Mucosa of descending colon (tissue), 3 donors: ENCODE data around the gene SRP68. TPM values are rescaled to one million over a fixed set of nuclear protein-coding genes. Genes with fewer than 3 reads are reported as not detected.
A peak's percentile ranks its signal among the peaks of the same experiment; 100 is the strongest.

ENCODE experiments used
- ATAC-seq: fragments of 200-7000 bp; cut with Tn5 transposase; one replicate; pipeline ENCODE4 v1.9.1; 2020; ENCODE audit warnings: mild to moderate bottlenecking, moderate library complexity
- DNase-seq, 3 donors: peaks; one replicate each; pipeline ENCODE4 v3.0.0-alpha.2; 2020
- H3K36me3 ChIP-seq: fragments of 200-600 bp; one replicate; pipeline ENCODE4 v1.8.0; 2021; ENCODE audit warnings: low read depth, mild to moderate bottlenecking
- H3K4me1 ChIP-seq: fragments of 200-600 bp; one replicate; pipeline ENCODE4 v1.8.0; 2021; ENCODE audit warnings: low read depth, mild to moderate bottlenecking
- H3K4me3 ChIP-seq: fragments of 200-600 bp; one replicate; pipeline ENCODE4 v1.8.0; 2021; ENCODE audit warnings: mild to moderate bottlenecking
- H3K9me3 ChIP-seq: fragments of 200-600 bp; one replicate; pipeline ENCODE4 v1.8.0; 2021; ENCODE audit warnings: mild to moderate bottlenecking
- intact Hi-C, 2 donors: fragments of 100-400 bp; cut with DNase I in 1 of 2; cut with micrococcal nuclease in 1 of 2; formaldehyde crosslinking; loops; one replicate each; pipeline versions ENCODE4 v1.11.0 to v1.11.1; 2022; cut with DNase I, micrococcal nuclease
- total RNA-seq, 3 donors: library from RNA; stranded (reverse); fragmentation: NEBNext Ultra II Directional in 2 of 3; extraction: Animal tissue kit (Norgen Biotek cat#: 25700) in 2 of 3; gene quantifications; one replicate each; pipeline versions ENCODE4 v1.2.1 to v1.2.4, GENCODE V29; 2021 to 2023
- TF ChIP-seq, protein P1 (sequence below): fragments of 200-600 bp; IDR thresholded peaks from one replicate; pipeline ENCODE4 v1.8.0; 2022; ENCODE audit warnings: antibody characterized with exemption, mild to moderate bottlenecking
- donor health status: DM: no; HTN: no; CAD: no; lungs with moderate emphysema.
- donor health status: DM: no; HTN: no; CAD: no.
- donor health status: DM: no; HTN: yes; CAD: no.

The SRP68 gene
- total RNA-seq, 3 donors from 2014 or later: 47.3 to 86.6 (median 53.0) TPM

DNA sequence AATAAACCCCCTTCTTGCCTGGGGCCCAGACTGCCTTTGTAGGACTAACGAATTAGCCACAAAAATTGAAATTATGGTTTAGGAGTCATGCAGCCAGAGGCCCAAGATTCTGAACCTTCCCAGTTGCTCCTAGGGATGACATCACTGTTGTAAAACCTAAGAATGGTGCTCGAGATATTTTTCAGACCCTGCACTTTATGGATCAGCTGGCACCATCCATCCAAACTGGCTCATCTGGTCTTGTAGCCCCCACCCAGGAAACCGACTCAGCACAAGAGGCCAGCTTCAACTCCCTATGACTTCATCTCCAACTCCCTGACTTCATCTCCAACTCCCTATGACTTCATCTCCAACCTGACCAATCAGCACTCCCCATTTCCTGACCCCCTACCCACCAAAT, 34.3 kb downstream of the SRP68 start:
- TF ChIP-seq, protein P1, sequence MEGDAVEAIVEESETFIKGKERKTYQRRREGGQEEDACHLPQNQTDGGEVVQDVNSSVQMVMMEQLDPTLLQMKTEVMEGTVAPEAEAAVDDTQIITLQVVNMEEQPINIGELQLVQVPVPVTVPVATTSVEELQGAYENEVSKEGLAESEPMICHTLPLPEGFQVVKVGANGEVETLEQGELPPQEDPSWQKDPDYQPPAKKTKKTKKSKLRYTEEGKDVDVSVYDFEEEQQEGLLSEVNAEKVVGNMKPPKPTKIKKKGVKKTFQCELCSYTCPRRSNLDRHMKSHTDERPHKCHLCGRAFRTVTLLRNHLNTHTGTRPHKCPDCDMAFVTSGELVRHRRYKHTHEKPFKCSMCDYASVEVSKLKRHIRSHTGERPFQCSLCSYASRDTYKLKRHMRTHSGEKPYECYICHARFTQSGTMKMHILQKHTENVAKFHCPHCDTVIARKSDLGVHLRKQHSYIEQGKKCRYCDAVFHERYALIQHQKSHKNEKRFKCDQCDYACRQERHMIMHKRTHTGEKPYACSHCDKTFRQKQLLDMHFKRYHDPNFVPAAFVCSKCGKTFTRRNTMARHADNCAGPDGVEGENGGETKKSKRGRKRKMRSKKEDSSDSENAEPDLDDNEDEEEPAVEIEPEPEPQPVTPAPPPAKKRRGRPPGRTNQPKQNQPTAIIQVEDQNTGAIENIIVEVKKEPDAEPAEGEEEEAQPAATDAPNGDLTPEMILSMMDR: no peak
- Histone ChIP-seq H3K4me3 (no peak overlapping the region), H3K36me3 (peaks cover 3% of the 10 kb centered on the region), H3K4me1 (no peaks in the 10 kb centered on the region), H3K9me3 (no peaks in the 10 kb centered on the region)
- DNase-seq (no peak), ATAC-seq (no peak)
- intact Hi-C loops: no loop called here

DNA sequence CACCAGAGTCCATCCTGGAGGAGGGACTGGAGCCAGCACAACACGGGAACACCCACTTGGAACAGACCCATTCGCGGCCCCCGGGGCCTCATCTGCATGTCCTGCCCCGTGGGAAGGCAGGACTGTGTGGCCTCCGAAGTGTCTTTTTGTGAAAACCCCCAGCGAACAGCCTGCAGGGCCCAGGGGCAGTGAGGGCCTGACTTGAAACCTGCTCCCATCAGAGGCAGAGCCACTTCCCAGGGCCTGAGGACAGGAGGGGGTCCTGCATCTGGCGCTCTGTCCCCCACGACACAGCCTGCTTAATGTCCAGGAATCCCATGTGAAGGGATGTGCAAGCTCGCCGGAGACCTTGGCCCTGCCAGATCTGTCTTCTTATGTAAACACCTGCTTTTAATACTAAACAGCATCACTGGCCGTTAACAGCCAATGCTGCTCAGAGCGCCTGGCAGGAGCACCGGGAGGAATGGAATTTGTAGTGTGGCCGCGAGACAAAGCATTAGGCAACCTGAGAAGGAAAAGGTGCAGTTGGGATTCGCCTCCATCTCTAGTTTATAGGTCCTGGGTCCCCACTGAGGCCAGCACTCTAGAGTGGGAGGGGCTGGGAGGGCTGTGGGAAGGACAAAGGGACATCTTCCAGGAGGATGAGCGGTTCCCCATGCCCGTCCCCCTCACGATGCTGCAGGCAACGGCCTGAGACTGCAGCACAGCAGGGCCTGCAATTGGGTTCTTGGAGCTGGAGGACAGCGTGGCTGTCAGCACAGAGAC, 35.6 kb downstream of the SRP68 start:
- Histone ChIP-seq H3K4me1 (no peaks in the 10 kb centered on the region), H3K4me3 (no peak overlapping the region), H3K36me3 (peaks cover 3% of the 10 kb centered on the region), H3K9me3 (no peaks in the 10 kb centered on the region)
- intact Hi-C loops: no loop called here
- DNase-seq (peak in 1 of 3 donors; percentile 33), ATAC-seq (no peak)
- TF ChIP-seq, protein P1: no peak

DNA sequence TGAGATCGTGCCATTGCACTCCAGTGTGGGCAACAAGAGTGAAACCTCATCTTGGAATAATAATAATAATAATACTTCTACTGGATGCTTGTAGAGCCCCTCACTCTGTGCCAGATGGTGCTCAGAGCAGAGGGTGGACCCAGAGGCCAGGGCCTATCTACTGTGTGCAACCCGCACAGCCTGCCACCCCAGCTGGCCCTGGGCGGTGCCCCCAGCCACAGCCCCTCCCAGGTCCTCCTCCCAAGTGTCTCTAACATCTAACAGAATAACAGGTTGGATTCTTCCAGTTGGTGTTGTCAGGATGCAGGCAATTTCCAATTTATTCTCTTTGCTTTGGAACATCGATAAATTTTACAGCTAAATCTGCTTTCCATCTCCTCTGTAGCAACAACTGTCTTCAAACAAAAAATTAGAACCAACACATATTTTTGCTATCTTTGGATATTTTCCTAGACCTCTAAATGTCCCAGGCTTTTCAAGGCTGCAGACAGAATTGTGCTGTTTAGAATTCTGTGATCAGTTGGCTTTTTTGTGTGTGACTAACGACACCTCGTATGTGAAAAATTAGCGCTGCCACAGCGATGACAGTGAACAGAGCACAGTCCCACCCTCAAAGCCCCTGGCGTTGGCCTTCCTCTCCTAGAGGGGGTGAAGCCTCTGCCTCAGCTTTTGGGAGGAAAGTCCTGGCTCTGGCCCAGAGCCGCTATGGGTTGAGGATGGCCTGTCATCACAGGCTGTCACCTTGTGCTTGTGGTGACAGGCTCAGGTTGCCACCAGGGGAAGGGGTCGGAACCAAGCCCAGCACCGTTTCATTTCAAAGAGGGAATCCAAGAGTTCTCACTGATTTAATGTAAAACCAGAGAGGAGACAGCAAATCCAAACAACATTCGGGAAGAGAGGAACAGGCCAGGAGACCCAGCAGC, 37.6 kb downstream of the SRP68 start:
- no peaks in the 10 kb centered on the region for H3K9me3 ChIP-seq
- H3K4me1 ChIP-seq: peaks cover 4% of the 10 kb centered on the region
- DNase-seq (no peak), ATAC-seq (no peak)
- H3K4me3 ChIP-seq: no peak overlapping the region
- no peaks in the 10 kb centered on the region for H3K36me3 ChIP-seq
- TF ChIP-seq, protein P1: no peak
- intact Hi-C loops: no loop called here

DNA sequence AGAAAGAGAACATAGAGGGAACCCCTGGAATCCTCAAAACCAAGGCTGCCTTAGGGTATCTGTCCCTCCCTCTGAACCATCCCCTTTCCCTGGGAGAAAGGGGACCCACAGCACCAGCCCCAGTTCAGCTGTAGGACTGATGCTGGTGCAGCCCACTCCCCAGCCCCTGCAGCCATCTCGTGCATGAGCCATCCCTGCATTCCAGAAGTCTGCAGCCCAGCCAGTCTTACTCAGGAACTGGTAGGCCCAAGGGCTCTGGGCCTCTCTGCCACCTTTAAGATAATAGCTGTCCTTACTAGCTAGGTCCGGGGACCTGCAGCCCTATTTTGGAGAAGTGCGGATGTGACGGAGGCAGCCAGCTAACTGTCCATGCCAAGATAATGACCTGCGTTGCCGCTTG, 39.2 kb downstream of the SRP68 start:
- no peaks in the 10 kb centered on the region for H3K9me3 ChIP-seq
- no peak overlapping the region for H3K4me3 ChIP-seq
- peaks cover 17% of the 10 kb centered on the region for H3K4me1 ChIP-seq
- intact Hi-C loops: no loop called here
- ATAC-seq (no peak), DNase-seq (no peak)
- TF ChIP-seq, protein P1: no peak
- H3K36me3 ChIP-seq: no peaks in the 10 kb centered on the region

DNA sequence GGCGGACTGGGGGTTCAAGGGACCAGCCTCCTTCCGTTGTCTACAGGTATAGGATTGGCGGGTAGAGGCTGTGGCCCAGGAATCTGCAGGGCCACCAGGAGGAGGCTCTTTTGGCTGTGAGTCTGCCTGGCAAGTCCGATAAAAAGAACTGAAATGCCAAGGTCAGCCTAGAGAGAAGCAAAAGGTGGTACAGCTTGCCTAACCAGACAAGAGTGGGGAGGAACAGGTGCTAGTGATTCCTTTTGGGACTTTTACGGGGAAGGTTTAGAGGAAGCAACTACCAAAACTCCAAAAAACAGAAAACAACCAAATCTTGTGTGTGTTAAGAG, 39.6 kb downstream of the SRP68 start:
- DNase-seq (no peak), ATAC-seq (no peak)
- Histone ChIP-seq H3K4me3 (no peak overlapping the region), H3K36me3 (no peaks in the 10 kb centered on the region), H3K9me3 (no peaks in the 10 kb centered on the region), H3K4me1 (peaks cover 21% of the 10 kb centered on the region)
- intact Hi-C loops: no loop called here
- TF ChIP-seq, protein P1: no peak
